Fibroblast of peridontal ligament (primary cell): ENCODE measurements around the gene NLRX1.
"Not testable (repeated sequence)": the region's sequence is repeated elsewhere in the genome, so short reads cannot be mapped to it uniquely, and the experiment has no call there.

Experiments used
- DNase-seq: peaks from one replicate; pipeline ENCODE4 v3.0.0-alpha.2; 2010; ENCODE audit errors: extremely low read depth

Gene NLRX1, protein sequence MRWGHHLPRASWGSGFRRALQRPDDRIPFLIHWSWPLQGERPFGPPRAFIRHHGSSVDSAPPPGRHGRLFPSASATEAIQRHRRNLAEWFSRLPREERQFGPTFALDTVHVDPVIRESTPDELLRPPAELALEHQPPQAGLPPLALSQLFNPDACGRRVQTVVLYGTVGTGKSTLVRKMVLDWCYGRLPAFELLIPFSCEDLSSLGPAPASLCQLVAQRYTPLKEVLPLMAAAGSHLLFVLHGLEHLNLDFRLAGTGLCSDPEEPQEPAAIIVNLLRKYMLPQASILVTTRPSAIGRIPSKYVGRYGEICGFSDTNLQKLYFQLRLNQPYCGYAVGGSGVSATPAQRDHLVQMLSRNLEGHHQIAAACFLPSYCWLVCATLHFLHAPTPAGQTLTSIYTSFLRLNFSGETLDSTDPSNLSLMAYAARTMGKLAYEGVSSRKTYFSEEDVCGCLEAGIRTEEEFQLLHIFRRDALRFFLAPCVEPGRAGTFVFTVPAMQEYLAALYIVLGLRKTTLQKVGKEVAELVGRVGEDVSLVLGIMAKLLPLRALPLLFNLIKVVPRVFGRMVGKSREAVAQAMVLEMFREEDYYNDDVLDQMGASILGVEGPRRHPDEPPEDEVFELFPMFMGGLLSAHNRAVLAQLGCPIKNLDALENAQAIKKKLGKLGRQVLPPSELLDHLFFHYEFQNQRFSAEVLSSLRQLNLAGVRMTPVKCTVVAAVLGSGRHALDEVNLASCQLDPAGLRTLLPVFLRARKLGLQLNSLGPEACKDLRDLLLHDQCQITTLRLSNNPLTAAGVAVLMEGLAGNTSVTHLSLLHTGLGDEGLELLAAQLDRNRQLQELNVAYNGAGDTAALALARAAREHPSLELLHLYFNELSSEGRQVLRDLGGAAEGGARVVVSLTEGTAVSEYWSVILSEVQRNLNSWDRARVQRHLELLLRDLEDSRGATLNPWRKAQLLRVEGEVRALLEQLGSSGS

DNA sequence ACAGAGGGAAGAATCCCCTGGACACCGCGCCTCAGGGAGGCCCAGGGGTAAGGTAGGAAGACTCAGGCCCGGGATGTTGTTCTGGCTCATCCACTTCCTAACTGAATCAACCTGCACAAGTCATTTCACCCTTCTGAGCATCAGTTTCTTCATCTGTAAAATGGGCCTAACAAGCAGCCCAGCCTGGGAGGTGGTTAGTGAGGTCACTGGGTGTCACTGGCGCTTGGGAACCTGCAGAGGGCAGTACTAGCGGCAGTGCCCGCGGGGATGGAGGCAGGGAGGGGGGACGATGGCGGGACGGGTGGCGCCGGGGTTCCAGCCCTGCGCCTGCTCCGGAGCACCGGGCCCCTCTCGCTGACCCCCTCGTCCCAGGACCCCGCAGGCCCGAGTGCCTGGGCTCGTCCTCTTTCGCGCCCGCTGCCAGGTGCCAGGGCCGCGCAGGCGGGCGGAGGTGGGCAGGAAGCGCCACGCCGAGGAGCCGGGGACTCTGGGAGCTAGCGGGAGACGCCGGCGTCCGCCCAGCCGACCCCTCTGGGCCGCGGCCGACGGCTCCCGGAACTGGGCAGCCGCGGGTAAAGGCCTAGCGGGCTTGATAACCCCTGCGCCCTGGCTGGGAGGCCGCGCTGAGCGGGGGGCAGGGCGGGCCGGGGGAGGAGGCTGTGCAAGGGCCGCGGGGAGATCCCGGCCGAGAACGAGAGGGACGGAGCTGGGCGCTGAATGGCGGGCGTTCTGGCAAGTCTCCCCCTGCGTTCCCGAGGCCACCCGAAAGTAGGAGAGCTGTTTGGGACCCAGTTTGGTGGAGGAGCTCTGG, at the start of gene NLRX1:
NLRX1 (plus strand) TSS at position 255 of the 811 bp plus-strand sequence. CDS start 2,679 bp downstream, outside the sequence.
- peak; percentile 83 for DNase-seq

DNA sequence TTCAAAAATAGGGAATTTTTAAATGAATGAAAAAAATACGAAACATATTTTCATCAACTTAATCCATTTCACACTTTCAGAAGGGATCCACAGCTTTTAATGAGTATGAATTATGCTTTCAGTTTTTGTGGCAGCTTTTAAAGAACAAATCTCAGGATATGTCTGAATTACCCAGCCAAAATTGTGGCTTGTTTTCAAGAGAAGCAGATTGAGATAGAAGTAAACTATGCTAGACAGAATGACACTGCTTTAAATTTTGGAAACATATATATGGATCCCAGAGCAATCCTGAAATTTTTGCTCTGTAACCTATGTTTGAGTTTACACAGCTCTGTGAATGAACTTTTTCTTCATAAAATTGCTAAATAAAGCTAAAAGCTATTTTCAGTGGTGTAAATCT, 49.6 kb upstream of the NLRX1 start:
- no peak for DNase-seq

DNA sequence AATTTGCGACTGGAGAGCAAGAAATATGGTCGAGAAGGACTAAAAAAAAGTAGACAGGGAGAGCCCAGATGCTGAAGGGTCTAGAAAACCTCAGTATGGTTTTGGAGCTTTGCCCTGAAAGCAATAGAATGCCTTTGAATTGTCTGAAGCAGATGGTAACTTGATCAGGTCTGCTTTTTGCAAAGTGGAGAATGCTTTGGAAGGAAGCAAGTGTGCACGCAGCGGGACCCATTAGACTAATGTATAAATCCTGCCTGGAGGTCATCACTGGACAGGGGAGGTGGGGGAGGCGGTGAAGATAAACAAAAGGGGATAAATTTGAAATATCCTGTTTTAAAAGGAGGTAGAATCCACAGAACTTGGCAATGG, 47.9 kb upstream of the NLRX1 start:
- peak; percentile 87 for DNase-seq

DNA sequence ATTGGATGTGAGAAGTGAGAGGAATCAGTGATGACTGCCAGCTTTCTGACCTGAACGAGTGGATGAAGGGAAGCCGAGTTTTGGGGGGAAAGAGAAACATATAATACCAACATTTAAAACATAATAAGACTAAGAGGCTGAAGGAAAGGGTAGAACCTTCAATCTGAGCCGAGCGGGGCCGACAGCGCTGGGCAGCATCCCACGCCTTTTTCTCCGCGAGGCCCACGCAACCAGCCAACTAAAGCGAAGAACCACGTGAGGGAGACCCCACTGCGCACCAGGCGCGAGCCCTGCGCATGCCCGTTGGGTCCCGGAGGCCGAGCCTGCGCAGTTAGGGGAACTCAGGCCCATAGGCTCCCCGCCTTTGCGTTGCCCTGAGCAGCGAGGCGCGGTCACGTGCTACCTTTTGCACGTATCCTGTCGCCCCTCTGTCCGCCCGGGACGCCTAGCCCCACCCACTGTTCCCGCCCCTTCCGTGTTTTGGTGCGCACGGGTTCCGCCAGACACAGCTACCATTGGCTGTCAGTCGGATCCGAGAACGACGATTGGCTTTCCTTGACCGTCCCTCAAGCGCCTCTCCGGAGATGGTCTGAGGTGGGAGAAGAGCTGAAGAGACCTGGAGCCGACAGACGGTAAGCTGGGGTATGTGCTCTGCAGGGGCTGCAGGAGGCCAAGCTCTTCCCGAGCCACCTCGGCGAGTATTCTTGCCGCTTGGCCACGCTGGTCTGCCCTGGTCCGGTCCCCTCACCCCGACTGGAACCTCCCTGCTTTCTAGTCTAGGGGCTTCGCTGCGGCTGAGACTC, 47.3 kb upstream of the NLRX1 start, which contains the start of gene HINFP:
HINFP (plus strand) TSS at position 573 of the 803 bp plus-strand sequence. CDS start 5,365 bp downstream, outside the sequence.
- peak; percentile 96 for DNase-seq

DNA sequence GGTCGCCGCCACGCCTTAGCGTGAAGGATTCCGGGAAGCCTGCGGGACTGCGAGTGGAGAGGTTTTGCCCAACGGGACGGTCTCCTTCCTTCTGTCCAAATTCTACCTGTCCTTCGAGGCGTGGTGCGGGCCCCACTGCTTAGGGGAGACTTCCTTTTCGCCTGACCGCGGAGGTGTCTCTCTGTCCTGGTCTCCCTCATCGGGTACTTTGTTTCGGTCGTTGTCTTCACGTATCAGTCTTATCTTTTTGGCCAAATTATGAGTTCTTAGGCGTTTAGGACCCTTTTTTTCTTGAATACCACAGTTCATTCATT, 46.8 kb upstream of the NLRX1 start:
- no peak for DNase-seq

DNA sequence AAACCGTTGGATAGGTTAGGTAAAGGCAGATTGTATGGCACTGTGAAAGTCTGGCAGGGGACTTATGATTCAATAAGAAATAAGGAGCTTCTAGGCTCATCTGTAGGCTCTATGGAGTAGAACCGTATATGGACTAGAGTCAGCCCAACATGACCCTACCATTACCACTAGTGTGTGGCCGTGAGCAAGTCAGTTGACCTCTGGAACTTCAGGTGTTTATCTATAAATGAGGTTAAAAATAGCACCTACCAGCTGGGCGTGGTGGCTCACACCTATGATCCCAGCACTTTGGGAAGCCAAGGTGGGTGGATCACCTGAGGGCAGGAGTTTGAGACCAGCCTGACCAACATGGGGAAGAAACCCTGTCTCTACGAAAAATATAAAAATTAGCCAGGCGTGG, 42.7 kb upstream of the NLRX1 start:
- DNase-seq, result no peak

DNA sequence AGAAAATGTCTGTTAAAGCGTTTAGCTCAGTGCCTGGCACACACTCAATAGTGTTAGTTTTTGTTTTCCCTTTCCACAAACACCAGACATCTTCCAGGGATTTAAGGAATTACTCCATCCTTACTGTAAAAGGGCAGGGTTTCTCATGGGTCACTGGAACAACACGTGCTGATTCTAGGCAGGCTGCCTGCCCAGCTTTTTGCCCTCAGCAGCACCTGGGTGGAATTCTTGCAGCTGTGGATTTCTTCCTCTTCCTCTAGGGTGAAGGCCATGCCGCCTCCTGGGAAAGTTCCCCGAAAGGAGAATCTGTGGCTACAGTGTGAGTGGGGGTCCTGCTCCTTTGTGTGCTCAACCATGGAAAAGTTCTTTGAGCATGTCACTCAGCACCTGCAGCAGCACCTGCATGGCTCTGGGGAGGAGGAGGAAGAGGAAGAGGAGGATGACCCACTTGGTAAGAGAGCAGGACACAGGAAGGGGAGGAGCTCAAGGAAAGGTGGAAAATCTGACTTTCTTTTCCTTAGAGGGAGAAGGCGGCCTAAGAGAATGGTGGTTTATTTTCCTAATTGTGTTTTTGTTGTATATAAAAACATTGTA, 41.8 kb upstream of the NLRX1 start:
- DNase-seq, result no peak

DNA sequence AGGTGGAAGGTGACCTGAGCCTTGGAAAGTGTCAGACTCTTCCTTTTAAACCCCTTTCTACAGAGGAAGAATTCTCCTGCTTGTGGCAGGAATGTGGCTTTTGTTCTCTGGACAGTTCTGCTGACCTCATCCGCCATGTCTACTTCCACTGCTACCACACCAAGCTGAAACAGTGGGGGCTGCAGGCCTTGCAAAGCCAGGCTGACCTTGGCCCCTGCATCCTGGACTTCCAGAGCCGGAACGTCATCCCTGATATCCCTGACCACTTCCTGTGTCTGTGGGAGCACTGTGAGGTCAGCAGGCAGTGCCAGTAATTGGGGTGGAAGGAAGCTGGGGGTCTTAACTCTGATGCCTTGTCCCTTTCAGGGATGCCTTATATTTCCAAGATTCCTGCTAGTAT, 37.9 kb upstream of the NLRX1 start:
- DNase-seq, result no peak

DNA sequence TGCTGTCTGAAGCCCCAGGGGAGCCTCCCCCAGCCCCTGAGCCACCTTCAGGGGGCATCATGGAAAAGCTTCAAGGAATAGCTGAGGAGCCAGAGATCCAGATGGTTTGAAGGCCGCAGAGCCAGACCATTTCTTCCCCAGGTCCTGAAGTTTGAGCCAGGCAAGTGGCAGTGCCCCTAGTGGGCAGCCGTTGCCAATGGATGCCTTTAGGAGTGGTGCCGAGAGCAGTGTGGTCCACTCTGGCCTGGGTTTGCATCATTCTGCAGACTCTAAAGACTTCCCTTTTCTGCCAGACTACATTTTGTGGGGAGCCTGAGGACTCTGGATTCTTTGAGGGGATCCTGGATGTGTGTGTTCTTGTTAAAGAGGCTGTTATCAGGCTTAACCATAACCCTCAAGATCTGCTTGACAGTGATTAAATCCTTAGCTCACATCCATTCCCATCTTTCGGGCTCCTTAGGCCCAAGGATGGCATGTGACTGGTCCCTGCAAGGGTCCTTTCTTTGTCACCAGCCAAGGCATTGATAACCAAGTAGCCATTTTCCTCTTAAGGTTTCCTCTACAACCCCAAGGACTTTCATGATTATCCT, 34.0 kb upstream of the NLRX1 start:
- no peak for DNase-seq

DNA sequence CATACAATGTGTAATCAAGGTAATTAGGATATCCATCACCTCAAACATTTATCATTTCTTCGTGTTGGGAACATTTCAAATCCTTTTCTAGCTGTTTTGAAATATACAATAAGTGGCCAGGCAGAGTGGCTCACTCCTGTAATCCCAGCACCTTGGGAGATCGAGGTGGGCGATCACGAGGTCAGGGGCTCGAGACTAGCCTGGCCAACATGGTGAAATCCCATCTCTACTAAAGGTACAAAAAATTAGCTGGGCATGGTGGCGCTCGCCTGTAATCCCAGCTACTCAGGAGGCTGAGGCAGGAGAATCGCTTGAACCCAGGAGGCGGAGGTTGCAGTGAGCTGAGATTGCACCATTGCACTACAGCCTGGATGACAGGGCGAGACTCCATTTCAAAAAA, 29.2 kb upstream of the NLRX1 start:
- DNase-seq, result not testable (repeated sequence)

DNA sequence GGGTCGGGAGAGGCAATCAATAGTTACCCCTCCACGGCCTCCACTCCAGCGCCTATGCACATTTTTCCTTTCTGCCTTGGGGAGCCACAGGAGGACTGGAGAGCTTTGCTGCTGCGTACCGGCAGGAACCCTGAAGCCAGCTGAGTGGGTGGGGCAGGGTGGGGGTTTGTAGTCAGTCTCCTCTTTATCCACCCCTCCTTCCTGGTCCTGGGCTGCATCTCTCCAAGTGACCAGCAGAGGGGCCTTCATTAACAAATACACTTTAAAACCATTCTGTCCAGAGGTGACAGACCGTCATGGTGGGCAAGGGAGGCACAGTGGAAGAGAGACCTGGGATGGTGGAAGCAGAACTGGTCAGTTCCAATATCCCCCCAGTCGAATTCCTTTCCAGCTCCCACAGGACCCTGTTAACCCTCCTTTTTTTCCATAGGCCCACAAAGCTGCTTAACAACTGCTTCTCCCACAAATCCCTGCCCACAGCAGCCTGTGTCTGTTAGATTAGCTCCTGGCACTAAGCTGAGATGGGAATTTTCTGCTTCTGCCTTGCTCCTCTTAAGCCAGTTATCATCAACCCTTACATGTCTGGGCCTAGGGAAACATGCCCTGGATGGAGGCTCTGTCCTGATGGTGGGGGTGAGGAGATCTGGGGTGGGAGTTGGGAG, 23.6 kb upstream of the NLRX1 start:
- peak; percentile 57 for DNase-seq

DNA sequence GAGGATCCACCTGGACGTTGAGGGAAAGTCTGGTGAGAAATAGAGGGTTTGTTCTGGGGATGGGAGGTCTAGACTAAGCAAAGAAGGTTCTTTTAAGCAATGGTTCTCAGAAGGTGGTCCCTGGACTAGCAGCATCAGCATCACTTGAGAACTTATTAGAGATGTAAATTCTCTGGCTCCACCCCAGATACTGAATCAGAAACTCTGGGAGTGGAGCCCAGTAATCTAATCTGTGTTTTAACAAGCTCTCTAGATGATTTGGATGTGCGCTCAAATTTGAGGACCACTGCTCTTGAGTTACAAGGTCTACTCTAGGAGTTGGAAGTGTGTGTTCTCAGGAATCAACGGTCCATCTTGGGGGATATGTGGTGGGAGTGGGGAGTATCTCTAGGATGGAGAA, 23.0 kb upstream of the NLRX1 start:
- peak; percentile 20 for DNase-seq

DNA sequence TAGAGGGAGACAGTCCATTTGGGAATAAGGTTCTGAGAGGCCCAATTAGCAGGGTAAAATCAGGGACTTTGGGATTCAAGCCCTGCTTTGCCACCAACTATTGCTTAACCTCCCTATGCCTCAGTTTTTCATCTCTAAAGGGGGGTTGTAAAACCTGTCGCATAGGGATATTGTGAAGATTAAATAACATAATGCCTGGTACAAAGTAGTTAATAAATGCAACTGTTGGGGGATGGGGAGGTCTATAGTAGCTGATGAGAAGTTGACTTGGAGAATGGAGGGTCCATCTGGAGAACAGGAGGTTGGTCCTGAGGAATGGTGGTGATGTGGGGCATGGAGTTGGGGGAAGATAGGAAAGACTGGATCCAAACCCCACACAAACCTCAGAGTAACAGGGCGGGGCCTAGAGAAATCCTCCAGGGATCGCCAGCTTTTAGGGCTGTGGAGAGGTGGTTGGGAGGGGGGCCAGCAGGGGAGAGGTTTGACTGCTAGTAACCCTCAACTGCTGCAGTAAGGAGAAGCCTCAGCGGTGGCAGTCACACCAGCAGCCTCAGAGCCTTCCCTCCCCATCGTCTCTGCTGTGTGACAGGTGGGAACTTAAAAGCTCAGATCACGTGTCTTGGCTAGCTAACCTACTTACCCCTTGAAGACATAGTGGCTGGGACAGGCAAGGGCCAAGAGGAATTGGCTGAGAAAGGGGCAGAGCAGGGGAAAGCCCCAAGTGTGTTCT, 20.8 kb upstream of the NLRX1 start:
- no peak for DNase-seq

DNA sequence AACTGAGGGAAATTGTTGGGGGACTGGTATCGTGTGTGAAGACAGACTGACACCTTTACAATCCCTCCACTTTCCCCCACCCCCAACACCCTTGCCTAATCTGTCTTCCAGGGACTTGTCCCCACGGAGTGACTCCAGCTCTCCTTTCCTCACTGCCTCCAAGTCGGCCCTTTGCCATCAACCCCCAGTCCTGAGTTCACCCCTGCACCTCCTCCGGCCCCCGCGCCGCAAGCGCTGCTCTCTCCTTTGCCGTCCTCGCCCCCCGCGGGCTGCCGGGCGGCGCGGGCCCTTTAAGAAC, 19.9 kb upstream of the NLRX1 start:
- no peak for DNase-seq

DNA sequence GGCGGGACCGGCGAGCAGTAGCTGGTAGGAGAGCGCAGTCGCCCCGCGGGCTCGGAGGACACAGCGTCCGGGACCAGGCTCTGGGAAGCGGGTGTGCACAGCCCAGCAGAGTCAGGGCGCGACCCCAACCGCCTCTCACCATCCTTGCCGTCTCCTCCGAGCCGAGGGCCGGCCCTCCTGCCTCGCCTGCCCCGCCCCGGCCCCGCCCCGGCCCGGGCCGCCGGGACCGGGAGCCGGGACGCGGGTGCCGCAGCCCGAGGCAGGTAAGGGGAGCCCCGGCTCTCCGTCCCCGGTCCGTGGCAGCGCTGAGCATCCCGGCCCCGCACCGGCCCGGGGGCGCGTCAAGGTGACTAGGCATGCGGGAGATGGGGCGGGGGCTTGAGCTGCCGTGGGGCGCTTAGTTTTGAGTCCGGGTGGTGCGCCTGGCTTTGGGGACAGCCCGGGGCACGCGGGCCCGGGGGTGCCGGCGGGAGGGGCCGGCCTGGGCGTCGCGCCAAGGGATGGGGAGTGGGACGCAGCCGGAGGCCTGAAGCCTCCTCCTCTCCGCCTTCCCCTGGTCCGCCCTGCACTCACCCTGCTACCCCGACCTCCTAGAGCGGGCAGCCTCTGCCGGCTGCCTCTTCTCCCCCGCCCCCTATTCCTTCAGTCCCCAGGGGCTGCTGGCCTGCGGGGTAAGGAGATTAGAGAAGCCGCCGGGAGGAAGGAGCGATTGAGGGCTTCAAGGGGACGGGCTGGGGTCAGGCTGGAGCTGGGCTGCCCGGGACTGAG, 19.3 kb upstream of the NLRX1 start, which contains the start of gene ABCG4:
ABCG4 (plus strand) TSS at position 35 of the 768 bp plus-strand sequence. CDS start 914 bp downstream, outside the sequence.
- DNase-seq, result no peak

DNA sequence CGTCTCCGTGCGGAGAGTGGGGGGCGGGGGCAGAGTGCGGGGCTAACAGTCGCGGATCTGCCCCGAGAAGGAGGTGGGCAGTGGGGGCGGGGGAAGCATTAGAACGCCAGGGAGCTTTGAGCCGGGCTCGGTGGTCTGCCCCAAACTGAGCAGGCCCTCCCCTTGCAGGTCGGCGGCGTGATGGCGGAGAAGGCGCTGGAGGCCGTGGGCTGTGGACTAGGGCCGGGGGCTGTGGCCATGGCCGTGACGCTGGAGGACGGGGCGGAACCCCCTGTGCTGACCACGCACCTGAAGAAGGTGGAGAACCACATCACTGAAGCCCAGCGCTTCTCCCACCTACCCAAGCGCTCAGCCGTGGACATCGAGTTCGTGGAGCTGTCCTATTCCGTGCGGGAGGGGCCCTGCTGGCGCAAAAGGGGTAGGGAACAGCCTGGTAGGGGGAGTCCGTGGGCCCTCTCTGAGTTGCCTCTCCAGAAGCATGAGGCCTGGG, 18.7 kb upstream of the NLRX1 start:
- no peak for DNase-seq

DNA sequence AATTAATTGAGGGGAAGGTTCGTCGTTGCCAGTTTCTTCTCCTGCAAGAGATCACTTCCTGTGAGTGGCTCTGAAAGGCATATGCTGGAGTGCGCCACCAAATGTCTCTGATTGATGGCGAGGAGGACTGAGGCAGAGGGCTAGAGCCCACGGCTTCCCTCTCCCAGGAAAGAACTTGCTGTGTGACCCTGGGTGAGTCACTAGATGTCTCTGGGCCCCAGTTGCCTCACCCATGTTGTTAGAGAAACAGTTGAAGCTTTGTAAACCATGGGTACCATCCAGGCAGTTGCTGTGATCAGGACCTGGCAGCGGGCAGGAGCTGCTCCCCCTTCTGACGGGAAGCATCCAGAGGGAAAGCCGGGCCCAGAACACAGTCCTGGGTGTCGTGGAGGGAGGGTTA, 16.5 kb upstream of the NLRX1 start:
- no peak for DNase-seq

DNA sequence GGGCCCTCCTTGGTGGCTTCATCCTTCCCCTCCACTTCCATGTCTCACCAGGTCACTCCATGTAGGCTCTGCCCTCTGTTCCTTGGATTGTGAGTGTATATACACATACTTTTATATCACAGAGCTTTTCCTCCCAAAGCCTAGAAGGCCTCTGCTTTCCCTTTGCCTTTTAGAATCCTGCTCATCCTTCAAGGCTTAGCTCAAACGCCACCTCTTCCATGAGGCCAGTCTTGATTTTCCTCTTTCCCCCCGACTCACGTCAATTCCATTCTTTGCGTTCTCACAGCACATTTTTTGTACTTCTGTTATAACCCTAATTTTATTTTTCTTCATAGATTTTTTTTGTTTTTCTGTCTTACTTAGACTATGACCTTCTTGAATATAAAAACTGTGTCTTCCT, 15.9 kb upstream of the NLRX1 start:
- no peak for DNase-seq
